HG03520 (cell line): ENCODE data around the gene PRR20C.
"Not testable (repeated sequence)": the region's sequence is repeated elsewhere in the genome, so short reads cannot be mapped to it uniquely, and the experiment has no call there.

Experiments
- ATAC-seq: cut with Tn5 transposase; IDR thresholded peaks from one replicate; pipeline ENCODE4 v1.9.1; 2021; ENCODE audit warnings: mild to moderate bottlenecking, moderate library complexity; ENCODE audit not compliant: unreplicated experiment

The PRR20C gene

GRCh38 chr13:57153761-57154160 lies at the start of gene PRR20C:
TSS of gene PRR20C (plus strand) at chr13:57154061. CDS start at chr13:57154448, 387 bp downstream.
- not testable (repeated sequence) for ATAC-seq

- no peak for ATAC-seq
Observed at GRCh38 chr13:57114945-57115344, 38.9 kb upstream of the PRR20C start.

- no peak for ATAC-seq
Observed at GRCh38 chr13:57123681-57124080, 30.2 kb upstream of the PRR20C start.

GRCh38 chr13:57128909-57129308 lies 25.0 kb upstream of the PRR20C start:
- no peak for ATAC-seq

- no peak for ATAC-seq
Observed at GRCh38 chr13:57136093-57136492, 17.8 kb upstream of the PRR20C start.

GRCh38 chr13:57137585-57137984 lies 16.3 kb upstream of the PRR20C start:
- no peak for ATAC-seq

GRCh38 chr13:57138988-57139387 lies 14.9 kb upstream of the PRR20C start:
- no peak for ATAC-seq

- ATAC-seq: not testable (repeated sequence)
Observed at GRCh38 chr13:57139781-57140180, 14.1 kb upstream of the PRR20C start.

- not testable (repeated sequence) for ATAC-seq
Observed at GRCh38 chr13:57140235-57140968, 13.5 kb upstream of the PRR20C start, which contains the start of gene PRR20A. TSS of gene PRR20A (plus strand) at chr13:57140918. CDS start at chr13:57141305, 387 bp downstream.

- not testable (repeated sequence) for ATAC-seq
Observed at GRCh38 chr13:57147188-57147587, 6.7 kb upstream of the PRR20C start, which contains the start of gene PRR20B. TSS of gene PRR20B (plus strand) at chr13:57147488. CDS start at chr13:57147875, 387 bp downstream.

GRCh38 chr13:57148106-57148505 lies 5.8 kb upstream of the PRR20C start:
- ATAC-seq: not testable (repeated sequence)

GRCh38 chr13:57160332-57160731 lies 6.5 kb downstream of the PRR20C start, which contains the start of gene PRR20D:
TSS of gene PRR20D (plus strand) at chr13:57160632. CDS start at chr13:57161019, 387 bp downstream.
- ATAC-seq: not testable (repeated sequence)

- ATAC-seq: not testable (repeated sequence)
Observed at GRCh38 chr13:57166897-57167296, 13.0 kb downstream of the PRR20C start, which contains the start of gene PRR20E. TSS of gene PRR20E (plus strand) at chr13:57167197. CDS start at chr13:57167584, 387 bp downstream.

- ATAC-seq: no peak
Observed at GRCh38 chr13:57191667-57192066, 37.8 kb downstream of the PRR20C start.
